Body of pancreas (tissue), 4 donors: ENCODE data around the gene BMPR1B. TPM values are rescaled to one million over a fixed set of nuclear protein-coding genes. Genes with fewer than 3 reads are reported as not detected.

Experiments used
- ATAC-seq: fragments of 150-250 bp; one replicate; pipeline ENCODE4 v1.9.1; 2016
- DNase-seq, 4 donors: peaks; one replicate each; pipeline ENCODE4 v3.0.0-alpha.2; 2019
- H3K27ac ChIP-seq, 4 donors: fragments of 200-600 bp; sonication (generic); 1 replicate in 3 of 4; 2 replicates in 1 of 4; pipeline versions ENCODE4 v1.5.1 to v1.6.1; 2016 to 2019; ENCODE audit warnings: mild to moderate bottlenecking in 1 of 4, mixed read lengths in 1 of 4, moderate library complexity in 1 of 4
- H3K27me3 ChIP-seq, 2 donors: fragments of 200-600 bp; sonication (generic); one replicate each; pipeline ENCODE4 v1.6.0; 2016; ENCODE audit warnings: mild to moderate bottlenecking in 1 of 2
- H3K36me3 ChIP-seq, 2 donors: fragments of 200-600 bp; sonication (generic); replicated peaks in 1 of 2; 2 replicates each; pipeline ENCODE4 v1.5.1; 2016; ENCODE audit warnings: low read depth in 2 of 2; ENCODE audit not compliant: insufficient read depth in 1 of 2
- H3K4me1 ChIP-seq: fragments of 200-600 bp; sonication (generic); one replicate; pipeline ENCODE4 v1.6.0; 2016
- H3K4me3 ChIP-seq, 2 donors: fragments of 200-600 bp; sonication (generic); 1 replicate in 1 of 2; 2 replicates in 1 of 2; pipeline ENCODE4 v1.5.1; 2016 to 2019
- H3K9me3 ChIP-seq, 3 donors: fragments of 200-600 bp; sonication (generic); 1 replicate in 2 of 3; 2 replicates in 1 of 3; pipeline ENCODE4 v1.5.1; 2016
- CTCF ChIP-seq, 7 experiments: fragments of 450-650 bp in 4 of 7; fragments of 200-600 bp in 3 of 7; sonication (generic) in 3 of 7; IDR thresholded peaks; one replicate each; pipeline ENCODE4 v1.5.1; 2016 to 2019; ENCODE audit warnings: antibody characterized with exemption in 7 of 7
- POLR2A ChIP-seq, 3 donors: fragments of 450-650 bp; IDR thresholded peaks; one replicate each; pipeline ENCODE4 v1.6.1; 2016; ENCODE audit warnings: antibody characterized with exemption in 3 of 3, mild to moderate bottlenecking in 2 of 3
- WGBS, 2 donors: methylation state at CpG; one replicate each; pipeline ENCODE4 v1.1.5; 2017; 5-methylcytosine and 5-hydroxymethylcytosine counted together
- intact Hi-C: fragments of 100-400 bp; cut with DNase I; formaldehyde crosslinking; loops from one replicate; pipeline ENCODE4 v1.15.1; 2023
- total RNA-seq, 2 donors: library from RNA; depleted of rRNA; stranded (reverse); fragments of >200 nt; gene quantifications; one replicate each; pipeline ENCODE4 v1.1.0, GENCODE V29; 2016

BMPR1B gene
- total RNA-seq, 2 donors from 2014 or later: 0.99 to 1.3 TPM

GRCh38 chr4:95141361-95141760, 383.6 kb downstream of the BMPR1B start:
- Histone ChIP-seq H3K27me3 (no peaks in the 10 kb centered on the region), H3K4me1 (no peaks in the 10 kb centered on the region), H3K4me3 (no peak overlapping the region), H3K9me3 (no peaks in the 10 kb centered on the region), H3K27ac (no peak overlapping the region), H3K36me3 (no peaks in the 10 kb centered on the region)
- ATAC-seq: no peak
- WGBS, 2 donors: 72% methylated on average over 5 of the region's 5 CpGs
- DNase-seq: no peak
- no peak for TF ChIP-seq POLR2A (IDR thresholded peaks at IDR 0.05)
- no peak for TF ChIP-seq CTCF (IDR thresholded peaks at IDR 0.05)
- intact Hi-C loops: no loop called here

GRCh38 chr4:95142932-95143331, 385.2 kb downstream of the BMPR1B start:
- Histone ChIP-seq H3K4me3 (no peak overlapping the region), H3K4me1 (no peaks in the 10 kb centered on the region), H3K9me3 (no peaks in the 10 kb centered on the region), H3K27ac (no peak overlapping the region), H3K36me3 (no peaks in the 10 kb centered on the region), H3K27me3 (no peaks in the 10 kb centered on the region)
- 71 to 81% methylated on average over 4 of the region's 4 CpGs for WGBS, 2 donors
- intact Hi-C loops: no loop called here
- TF ChIP-seq CTCF (IDR thresholded peaks at IDR 0.05): no peak
- no peak for TF ChIP-seq POLR2A (IDR thresholded peaks at IDR 0.05)
- ATAC-seq: no peak
- no peak for DNase-seq

- H3K27ac ChIP-seq: no peak overlapping the region
- H3K27me3 ChIP-seq: no peaks in the 10 kb centered on the region
- H3K4me3 ChIP-seq: no peak overlapping the region
- DNase-seq (no peak), ATAC-seq (no peak)
- no peaks in the 10 kb centered on the region for H3K4me1 ChIP-seq
- TF ChIP-seq POLR2A (IDR thresholded peaks at IDR 0.05): no peak
- no peak for TF ChIP-seq CTCF (IDR thresholded peaks at IDR 0.05)
- no peaks in the 10 kb centered on the region for H3K36me3 ChIP-seq
- WGBS, 2 donors: 77 to 79% methylated on average over 3 of the region's 3 CpGs
- H3K9me3 ChIP-seq: no peaks in the 10 kb centered on the region
- intact Hi-C loops: no loop called here
Measured at GRCh38 chr4:95151255-95151654, 393.5 kb downstream of the BMPR1B start.

- DNase-seq (no peak), ATAC-seq (no peak)
- Histone ChIP-seq H3K36me3 (no peaks in the 10 kb centered on the region), H3K27ac (no peak overlapping the region), H3K4me3 (no peak overlapping the region), H3K4me1 (no peaks in the 10 kb centered on the region), H3K9me3 (no peaks in the 10 kb centered on the region), H3K27me3 (no peaks in the 10 kb centered on the region)
- TF ChIP-seq POLR2A (IDR thresholded peaks at IDR 0.05) (no peak), CTCF (IDR thresholded peaks at IDR 0.05) (no peak)
- intact Hi-C loops: no loop called here
- WGBS, 2 donors: 62 to 70% methylated on average over 5 of the region's 5 CpGs
Measured at GRCh38 chr4:95153182-95153581, 395.4 kb downstream of the BMPR1B start.

GRCh38 chr4:95155759-95156451, 398.1 kb downstream of the BMPR1B start:
- TF ChIP-seq POLR2A (IDR thresholded peaks at IDR 0.05): no peak
- TF ChIP-seq CTCF (IDR thresholded peaks at IDR 0.05): peak; percentile 6 to 57 (median 51)
- H3K27ac ChIP-seq: no peak overlapping the region
- no peaks in the 10 kb centered on the region for H3K9me3 ChIP-seq
- ATAC-seq: peak; percentile 24
- WGBS, 2 donors: 66 to 73% methylated on average over 2 of the region's 2 CpGs
- H3K4me1 ChIP-seq: peaks cover 4% of the 10 kb centered on the region
- intact Hi-C loops: no loop called here
- DNase-seq: no peak
- no peak overlapping the region for H3K4me3 ChIP-seq
- no peaks in the 10 kb centered on the region for H3K36me3 ChIP-seq
- no peaks in the 10 kb centered on the region for H3K27me3 ChIP-seq
